GM12864 (cell line): ENCODE measurements around the gene ZDHHC14.

Source experiments
- DNase-seq: peaks from one replicate; pipeline ENCODE4 v3.0.0-alpha.2; 2011; ENCODE audit warnings: low read depth
- H3K4me3 ChIP-seq: 2 replicates; pipeline ENCODE4 v1.5.1; 2011; ENCODE audit warnings: mild to moderate bottlenecking, low read depth, low read length, control low read depth
- TF ChIP-seq, protein P1 (sequence below): IDR thresholded peaks from 2 replicates; pipeline ENCODE4 v1.5.1; 2011; ENCODE audit warnings: low read depth, mild to moderate bottlenecking, moderate library complexity, low read length, control low read depth, inconsistent platforms; ENCODE audit errors: missing control alignments

ZDHHC14 gene

DNA sequence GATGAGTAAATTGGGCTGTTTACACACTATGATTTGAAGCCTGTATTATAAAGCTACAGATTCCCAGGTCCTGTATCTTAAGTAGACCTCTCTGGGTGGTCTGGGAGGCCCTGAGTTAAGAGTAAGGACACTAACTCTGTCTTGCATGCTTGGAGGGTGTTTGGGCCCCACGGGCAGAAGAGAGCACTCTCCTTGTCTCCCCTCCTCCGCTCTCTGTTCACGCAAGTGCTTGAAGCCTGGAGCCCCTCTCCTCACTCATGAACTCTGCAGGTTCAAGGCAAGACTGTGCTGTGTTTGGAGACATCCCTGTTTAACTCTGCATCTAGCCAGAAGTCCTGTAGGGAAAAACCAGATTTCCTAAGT, 154.0 kb downstream of the ZDHHC14 start:
- TF ChIP-seq, protein P1, sequence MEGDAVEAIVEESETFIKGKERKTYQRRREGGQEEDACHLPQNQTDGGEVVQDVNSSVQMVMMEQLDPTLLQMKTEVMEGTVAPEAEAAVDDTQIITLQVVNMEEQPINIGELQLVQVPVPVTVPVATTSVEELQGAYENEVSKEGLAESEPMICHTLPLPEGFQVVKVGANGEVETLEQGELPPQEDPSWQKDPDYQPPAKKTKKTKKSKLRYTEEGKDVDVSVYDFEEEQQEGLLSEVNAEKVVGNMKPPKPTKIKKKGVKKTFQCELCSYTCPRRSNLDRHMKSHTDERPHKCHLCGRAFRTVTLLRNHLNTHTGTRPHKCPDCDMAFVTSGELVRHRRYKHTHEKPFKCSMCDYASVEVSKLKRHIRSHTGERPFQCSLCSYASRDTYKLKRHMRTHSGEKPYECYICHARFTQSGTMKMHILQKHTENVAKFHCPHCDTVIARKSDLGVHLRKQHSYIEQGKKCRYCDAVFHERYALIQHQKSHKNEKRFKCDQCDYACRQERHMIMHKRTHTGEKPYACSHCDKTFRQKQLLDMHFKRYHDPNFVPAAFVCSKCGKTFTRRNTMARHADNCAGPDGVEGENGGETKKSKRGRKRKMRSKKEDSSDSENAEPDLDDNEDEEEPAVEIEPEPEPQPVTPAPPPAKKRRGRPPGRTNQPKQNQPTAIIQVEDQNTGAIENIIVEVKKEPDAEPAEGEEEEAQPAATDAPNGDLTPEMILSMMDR: no peak
- no peak for DNase-seq
- H3K4me3 ChIP-seq: no peak overlapping the region

DNA sequence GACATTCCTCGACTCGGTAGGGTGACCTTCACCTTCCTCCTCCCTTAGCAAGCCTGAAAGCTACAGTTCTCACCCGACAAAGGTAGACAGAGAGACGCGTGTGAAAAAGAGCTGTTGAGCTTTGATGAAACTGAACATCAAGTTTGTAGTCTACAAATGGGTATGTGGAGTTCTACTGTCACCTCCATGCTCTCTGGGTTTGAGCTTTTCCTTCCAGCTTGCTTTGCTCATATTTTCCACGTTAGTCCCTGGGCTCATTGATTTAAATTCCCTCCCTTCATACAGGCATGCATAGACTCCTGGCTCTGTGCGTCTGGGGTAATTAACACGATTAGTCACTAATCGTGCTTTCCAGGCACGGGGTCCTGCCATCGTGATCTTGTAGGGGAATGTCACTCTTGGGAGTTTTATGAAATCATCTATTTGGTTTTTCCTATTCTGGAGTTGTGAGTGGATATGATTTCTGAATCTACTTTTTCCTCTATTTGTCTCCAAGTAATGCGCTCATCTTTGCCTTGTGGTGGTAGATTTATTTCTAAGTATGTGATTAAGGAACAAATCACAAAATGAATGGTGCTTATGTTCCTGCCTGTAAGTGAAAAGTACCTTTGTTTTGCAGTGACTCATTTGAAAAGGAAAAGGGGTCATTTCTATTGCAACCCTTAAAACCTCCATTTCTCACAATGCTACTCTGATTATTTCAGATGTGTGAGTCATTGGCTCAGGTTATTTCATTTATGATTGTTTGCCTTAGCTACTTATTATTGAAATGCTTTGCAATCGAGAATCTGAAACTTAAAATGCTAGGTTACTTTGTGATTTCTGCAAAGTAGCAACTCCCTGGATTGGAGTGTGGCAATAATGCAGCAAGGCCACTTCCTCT, 154.6 kb downstream of the ZDHHC14 start:
- DNase-seq: no peak
- H3K4me3 ChIP-seq: no peak overlapping the region
- TF ChIP-seq, protein P1: no peak

DNA sequence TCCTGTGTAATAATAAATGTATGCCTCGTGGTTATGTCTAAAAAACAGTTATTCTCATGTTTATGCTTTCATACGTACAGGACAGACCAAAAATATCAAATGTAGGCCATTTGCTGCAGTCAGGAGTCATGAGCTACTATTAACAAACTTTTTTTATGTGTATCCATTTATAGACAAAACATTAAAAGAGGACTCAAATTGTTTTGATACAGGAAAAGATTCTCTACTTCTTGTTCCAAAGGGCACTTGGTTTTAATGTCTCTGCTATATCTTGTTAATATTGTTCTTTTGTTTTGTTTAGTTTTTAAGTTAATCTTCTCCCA, 155.2 kb downstream of the ZDHHC14 start:
- no peak overlapping the region for H3K4me3 ChIP-seq
- DNase-seq: no peak
- TF ChIP-seq, protein P1: no peak

DNA sequence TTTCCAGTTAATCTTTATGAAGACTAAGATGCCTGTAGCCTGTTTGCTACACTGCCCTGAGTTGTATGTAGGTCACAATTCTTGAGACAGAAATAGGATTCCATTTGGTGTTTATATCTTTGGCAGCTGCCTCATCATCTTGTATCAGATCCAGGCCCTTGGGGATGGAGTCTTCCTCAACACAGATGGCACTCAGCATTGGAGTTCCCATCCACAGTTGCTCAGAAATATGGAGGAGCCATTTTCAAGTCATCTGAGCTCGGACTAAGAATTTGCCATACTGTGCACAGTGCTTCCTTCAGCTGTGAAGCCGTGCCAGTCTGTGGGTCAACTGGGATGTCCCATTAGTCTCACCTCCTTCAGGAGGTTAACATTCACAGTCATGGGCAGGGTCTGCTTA, 156.6 kb downstream of the ZDHHC14 start:
- TF ChIP-seq, protein P1: no peak
- no peak for DNase-seq
- no peak overlapping the region for H3K4me3 ChIP-seq

DNA sequence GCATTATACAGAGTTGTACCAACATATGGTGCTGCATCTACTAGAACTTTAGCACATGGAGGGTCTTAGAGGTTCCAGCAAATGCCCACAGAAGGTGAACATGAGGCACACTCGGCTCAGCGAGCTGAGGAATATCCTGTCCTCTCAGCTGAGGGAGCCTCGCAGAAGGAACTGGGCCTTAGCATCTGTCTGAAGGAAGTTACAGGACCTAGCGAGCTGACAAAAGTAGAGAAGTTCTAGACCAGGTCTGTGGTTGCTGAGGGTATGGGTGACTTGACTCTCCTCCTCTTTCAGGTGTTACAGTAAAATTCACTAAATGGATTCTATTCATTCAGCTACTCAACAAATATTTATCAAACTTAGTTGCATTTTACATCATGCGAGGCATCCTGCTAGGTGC, 157.2 kb downstream of the ZDHHC14 start:
- no peak overlapping the region for H3K4me3 ChIP-seq
- DNase-seq: no peak
- TF ChIP-seq, protein P1: no peak

DNA sequence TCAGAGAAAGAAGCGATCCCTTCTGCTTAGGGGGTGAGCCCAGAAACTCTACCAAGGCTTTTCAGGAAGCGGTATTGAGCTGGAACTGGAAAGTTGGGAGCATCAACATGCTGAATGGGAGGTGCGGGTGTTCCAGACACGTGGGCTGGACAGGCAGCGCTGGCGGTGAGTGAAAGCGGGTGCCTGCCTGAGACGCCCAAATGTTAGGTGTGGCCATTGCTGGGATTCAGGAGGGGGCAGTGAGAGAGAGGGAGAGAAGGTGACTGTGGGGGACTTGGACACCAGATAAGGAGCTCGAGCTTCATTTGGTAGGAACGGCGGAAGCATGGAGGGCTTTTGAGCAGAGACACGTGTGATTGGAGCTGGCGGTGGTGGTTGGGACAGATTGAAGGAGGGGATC, 157.7 kb downstream of the ZDHHC14 start:
- no peak overlapping the region for H3K4me3 ChIP-seq
- TF ChIP-seq, protein P1: no peak
- DNase-seq: no peak

DNA sequence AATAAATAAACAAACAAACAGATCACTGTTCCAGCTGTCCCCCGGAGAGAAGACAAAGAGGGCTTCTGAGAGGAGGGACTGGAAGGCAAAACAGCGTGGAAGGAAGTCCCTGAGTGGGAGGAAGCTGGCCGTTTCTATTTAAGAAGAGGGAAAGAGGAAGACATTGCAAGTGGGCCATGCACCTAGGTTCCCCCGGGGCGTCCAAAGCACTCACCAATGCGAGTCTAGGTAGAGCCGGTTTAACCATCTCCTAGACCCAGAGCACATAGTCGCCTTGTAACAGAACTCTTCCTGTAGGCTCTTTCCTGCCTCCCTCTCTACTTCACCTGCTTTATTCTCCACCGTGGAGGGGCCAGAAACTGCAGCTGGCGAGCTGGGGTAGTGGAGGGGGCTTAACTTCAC, 158.4 kb downstream of the ZDHHC14 start:
- TF ChIP-seq, protein P1: no peak
- no peak for DNase-seq
- H3K4me3 ChIP-seq: no peak overlapping the region
